HepG2 (cell line): ENCODE results near the gene ATG4B. TPM values are rescaled to one million over a fixed set of nuclear protein-coding genes. Genes with fewer than 3 reads are reported as not detected.

ENCODE experiments used
- ETV5 ChIP-seq: IDR thresholded peaks from 2 replicates; pipeline ENCODE4 v1.6.1; 2018; ENCODE audit warnings: missing biosample characterization, missing genetic modification reagents, inconsistent platforms, borderline replicate concordance
- FOXM1 ChIP-seq: sonication (generic); formaldehyde crosslinking; IDR thresholded peaks from 2 replicates; pipeline ENCODE4 v1.5.0; 2020; ENCODE audit warnings: missing genetic modification reagents
- GLMP ChIP-seq: sonication (generic); formaldehyde crosslinking; IDR thresholded peaks from 2 replicates; pipeline ENCODE4 v1.9.0; 2021; ENCODE audit warnings: missing genetic modification reagents, mild to moderate bottlenecking, borderline replicate concordance
- HDAC1 ChIP-seq: sonication (generic); formaldehyde crosslinking; IDR thresholded peaks from 2 replicates; pipeline ENCODE4 v1.5.1; 2020; ENCODE audit warnings: mild to moderate bottlenecking, missing genetic modification reagents
- HMG20B ChIP-seq: conservative IDR thresholded peaks from 2 replicates; pipeline ENCODE4 v1.6.1; 2016; ENCODE audit warnings: missing genetic modification reagents, missing compliant biosample characterization
- HNRNPUL1 ChIP-seq: fragments of 200-400 bp; formaldehyde crosslinking; IDR thresholded peaks from 2 replicates; pipeline ENCODE4 v1.6.1; 2017; ENCODE audit warnings: low read depth, mild to moderate bottlenecking, low read length, moderate library complexity
- ISX ChIP-seq: sonication (generic); formaldehyde crosslinking; conservative IDR thresholded peaks from 2 replicates; pipeline ENCODE4 v1.5.0; 2020; ENCODE audit warnings: missing genetic modification reagents
- KDM5A ChIP-seq: fragments of 200-600 bp; sonication (generic); IDR thresholded peaks from 2 replicates; pipeline ENCODE4 v1.7.0; 2018; ENCODE audit warnings: antibody characterized with exemption, mild to moderate bottlenecking, low read length, borderline replicate concordance
- KLF15 ChIP-seq: sonication (generic); formaldehyde crosslinking; IDR thresholded peaks from 2 replicates; pipeline ENCODE4 v1.8.1; 2023; ENCODE audit warnings: borderline replicate concordance, mild to moderate bottlenecking, inconsistent platforms, missing genetic modification reagents, mixed read lengths
- KLF6 ChIP-seq: IDR thresholded peaks from 2 replicates; pipeline ENCODE4 v1.8.0; 2016; ENCODE audit warnings: missing biosample characterization, missing genetic modification reagents
- MIER3 ChIP-seq: IDR thresholded peaks from 2 replicates; pipeline ENCODE4 v1.6.1; 2016; ENCODE audit warnings: missing compliant biosample characterization, borderline replicate concordance
- NFE2L1 ChIP-seq: sonication (generic); formaldehyde crosslinking; IDR thresholded peaks from 2 replicates; pipeline ENCODE4 v1.4.0; 2020; ENCODE audit warnings: missing genetic modification reagents, mild to moderate bottlenecking, borderline replicate concordance
- RFX5 ChIP-seq: IDR thresholded peaks from 2 replicates; pipeline ENCODE4 v1.6.1; 2011; ENCODE audit warnings: low read depth, low read length, improper control_type of control experiment
- ZBTB3 ChIP-seq: sonication (generic); formaldehyde crosslinking; IDR thresholded peaks from 2 replicates; pipeline ENCODE4 v1.4.0; 2020; ENCODE audit warnings: low read depth, mild to moderate bottlenecking, moderate library complexity, missing genetic modification reagents, borderline replicate concordance
- ZNF101 ChIP-seq: sonication (generic); formaldehyde crosslinking; IDR thresholded peaks from 2 replicates; pipeline ENCODE4 v1.4.0; 2020; ENCODE audit warnings: mild to moderate bottlenecking, low read depth, missing genetic modification reagents, borderline replicate concordance
- ZNF12 ChIP-seq: sonication (generic); formaldehyde crosslinking; IDR thresholded peaks from 2 replicates; pipeline ENCODE4 v1.5.0; 2020; ENCODE audit warnings: missing genetic modification reagents
- ZNF225 ChIP-seq: sonication (generic); formaldehyde crosslinking; IDR thresholded peaks from 2 replicates; pipeline ENCODE4 v1.4.0; 2020; ENCODE audit warnings: mild to moderate bottlenecking, missing genetic modification reagents
- ZNF235 ChIP-seq: sonication (generic); formaldehyde crosslinking; IDR thresholded peaks from 2 replicates; pipeline ENCODE4 v1.8.1; 2023; ENCODE audit warnings: mild to moderate bottlenecking, missing genetic modification reagents, borderline replicate concordance
- ZNF354B ChIP-seq: sonication (generic); formaldehyde crosslinking; IDR thresholded peaks from 2 replicates; pipeline ENCODE4 v1.8.0; 2022; ENCODE audit warnings: mild to moderate bottlenecking, missing genetic modification reagents
- ZNF616 ChIP-seq: sonication (generic); formaldehyde crosslinking; IDR thresholded peaks from 2 replicates; pipeline ENCODE4 v1.5.0; 2020; ENCODE audit warnings: low read depth, mild to moderate bottlenecking, missing genetic modification reagents
- ZNF839 ChIP-seq: sonication (generic); formaldehyde crosslinking; IDR thresholded peaks from 2 replicates; pipeline ENCODE4 v1.4.0; 2020; ENCODE audit warnings: missing genetic modification reagents, mild to moderate bottlenecking, borderline replicate concordance
- ZSCAN12 ChIP-seq: sonication (generic); formaldehyde crosslinking; IDR thresholded peaks from 2 replicates; pipeline ENCODE4 v1.9.0; 2021; ENCODE audit warnings: mild to moderate bottlenecking, missing genetic modification reagents
- polyA plus RNA-seq, 8 experiments: library from polyadenylated mRNA; depleted of rRNA in 3 of 8; stranded (reverse) in 7 of 8; unstranded in 1 of 8; fragments of >200 nt; fragmentation: Illumina TruSeq in 4 of 8; extraction: Trizol in 4 of 8; gene quantifications; 2 replicates each; pipeline versions ENCODE4 v1.2.1 to v1.2.3, GENCODE V29; 2011 to 2016; ENCODE audit warnings: low read depth in 4 of 8, missing spikeins in 1 of 8, mixed read lengths in 1 of 8; ENCODE audit not compliant: insufficient read depth in 1 of 8
- total RNA-seq, 5 experiments: library from RNA; depleted of rRNA; stranded (reverse); fragments of >200 nt; fragmentation: Illumina TruSeq; extraction: Trizol; gene quantifications; 2 replicates each; pipeline ENCODE4 v1.2.3, GENCODE V29; 2016; ENCODE audit warnings: low read depth in 1 of 5
- TF ChIP-seq, protein P1 (sequence below): sonication (generic); formaldehyde crosslinking; IDR thresholded peaks from 2 replicates; pipeline ENCODE4 v1.8.0; 2022; ENCODE audit warnings: missing genetic modification reagents, mild to moderate bottlenecking, borderline replicate concordance
- TF ChIP-seq, protein P2 (sequence below): IDR thresholded peaks from 2 replicates; pipeline ENCODE4 v1.6.1; 2016; ENCODE audit warnings: missing biosample characterization, missing genetic modification reagents, low read depth
- TF ChIP-seq, protein P3 (sequence below): sonication (generic); formaldehyde crosslinking; IDR thresholded peaks from 2 replicates; pipeline ENCODE4 v1.9.0; 2021; ENCODE audit warnings: missing genetic modification reagents, mild to moderate bottlenecking, borderline replicate concordance

The ATG4B gene
- total and polyA plus RNA-seq, 2 of the 13 experiments (the other 11 are each of a cell fraction or from before 2014, with no cell fraction given) = 95.5 to 239 TPM

DNA sequence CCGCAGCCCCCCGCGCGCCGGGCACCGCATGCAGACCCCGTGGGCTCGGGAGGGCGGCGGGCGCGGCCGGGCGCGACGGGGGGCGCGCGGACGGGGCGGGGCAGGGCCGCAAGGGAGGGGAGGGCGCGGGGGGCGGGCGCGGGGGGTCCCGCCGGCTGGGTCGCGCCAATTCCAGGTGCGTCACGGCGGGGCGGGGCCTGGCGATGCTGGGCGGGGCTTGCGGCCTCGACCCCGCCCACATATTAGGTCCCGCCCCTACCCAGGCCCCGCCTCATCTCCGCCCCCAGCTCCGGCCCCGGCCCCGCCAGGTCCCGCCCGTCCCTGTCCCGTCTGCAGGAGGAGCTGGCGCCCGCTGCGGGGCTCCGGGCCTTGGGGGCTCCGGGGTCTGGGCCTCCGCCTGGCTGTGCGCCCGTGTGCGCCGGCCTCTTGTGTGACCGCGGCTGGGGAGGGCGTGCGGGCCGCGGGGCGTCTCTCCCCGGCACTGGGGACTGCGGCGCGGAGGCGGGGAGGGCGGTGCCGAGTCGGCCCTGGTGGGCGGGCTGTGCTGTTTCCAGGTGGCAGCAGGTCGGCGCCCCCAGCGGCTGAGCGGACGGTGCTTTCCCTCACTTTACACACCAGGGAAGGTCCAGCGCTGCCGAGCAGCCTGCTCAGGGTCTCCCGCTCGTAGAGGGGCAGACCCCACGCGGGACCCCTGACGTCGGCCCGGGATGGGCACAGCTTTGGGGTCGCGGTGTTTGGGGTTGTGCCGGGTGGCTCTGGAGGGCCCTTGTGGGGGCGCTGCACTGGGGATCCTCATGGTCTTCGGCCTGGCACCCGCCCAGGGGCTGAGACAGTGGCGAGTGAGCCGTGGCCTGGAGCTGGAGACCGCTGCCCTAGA, 64.9 kb downstream of the ATG4B start (continued):
- no peak for TF ChIP-seq KLF15 (CRISPR knock-in tag)
- TF ChIP-seq HDAC1 (CRISPR knock-in tag) = peak; percentile 90
- TF ChIP-seq KLF6 (CRISPR knock-in tag) = peak; percentile 46; the same call in 1 of the 2 replicates
- TF ChIP-seq ZNF839 (CRISPR knock-in tag) = no peak
- TF ChIP-seq ZNF235 (CRISPR knock-in tag) = no peak
- peak; percentile 65; the same call in 1 of the 2 replicates for TF ChIP-seq KDM5A
- peak; percentile 54 for TF ChIP-seq RFX5
- TF ChIP-seq, protein P1, sequence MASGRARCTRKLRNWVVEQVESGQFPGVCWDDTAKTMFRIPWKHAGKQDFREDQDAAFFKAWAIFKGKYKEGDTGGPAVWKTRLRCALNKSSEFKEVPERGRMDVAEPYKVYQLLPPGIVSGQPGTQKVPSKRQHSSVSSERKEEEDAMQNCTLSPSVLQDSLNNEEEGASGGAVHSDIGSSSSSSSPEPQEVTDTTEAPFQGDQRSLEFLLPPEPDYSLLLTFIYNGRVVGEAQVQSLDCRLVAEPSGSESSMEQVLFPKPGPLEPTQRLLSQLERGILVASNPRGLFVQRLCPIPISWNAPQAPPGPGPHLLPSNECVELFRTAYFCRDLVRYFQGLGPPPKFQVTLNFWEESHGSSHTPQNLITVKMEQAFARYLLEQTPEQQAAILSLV (CRISPR knock-in tag) = peak; percentile 74; the same call in 1 of the 2 replicates
- no peak for TF ChIP-seq HNRNPUL1
- TF ChIP-seq, protein P2, sequence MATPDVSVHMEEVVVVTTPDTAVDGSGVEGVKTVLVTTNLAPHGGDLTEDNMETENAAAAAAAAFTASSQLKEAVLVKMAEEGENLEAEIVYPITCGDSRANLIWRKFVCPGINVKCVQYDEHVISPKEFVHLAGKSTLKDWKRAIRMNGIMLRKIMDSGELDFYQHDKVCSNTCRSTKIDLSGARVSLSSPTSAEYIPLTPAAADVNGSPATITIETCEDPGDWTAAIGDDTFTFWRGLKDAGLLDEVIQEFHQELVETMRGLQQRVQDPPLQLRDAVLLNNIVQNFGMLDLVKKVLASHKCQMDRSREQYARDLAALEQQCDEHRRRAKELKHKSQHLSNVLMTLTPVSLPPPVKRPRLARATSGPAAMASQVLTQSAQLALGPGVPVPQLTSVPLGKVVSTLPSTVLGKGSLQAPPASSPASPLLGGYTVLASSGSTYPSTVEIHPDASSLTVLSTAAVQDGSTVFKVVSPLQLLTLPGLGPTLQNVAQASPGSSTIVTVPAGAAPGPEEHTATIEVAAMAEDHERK = no peak
- no peak for TF ChIP-seq ZNF354B (CRISPR knock-in tag)
- no peak for TF ChIP-seq GLMP (CRISPR knock-in tag)
- no peak for TF ChIP-seq NFE2L1 (CRISPR knock-in tag)
- 0 out of 2 replicates have a peak, but pooled peaks have one; percentile 12 for TF ChIP-seq ETV5 (CRISPR knock-in tag)
- peak; percentile 32; the same call in 1 of the 2 replicates for TF ChIP-seq MIER3 (CRISPR knock-in tag)
- no peak for TF ChIP-seq ZNF616 (CRISPR knock-in tag)
- TF ChIP-seq FOXM1 (CRISPR knock-in tag) = no peak
- TF ChIP-seq ZNF225 (CRISPR knock-in tag) = no peak
- TF ChIP-seq ZNF101 (CRISPR knock-in tag) = no peak
- TF ChIP-seq HMG20B (CRISPR knock-in tag) = no peak
- no peak for TF ChIP-seq ZSCAN12
- TF ChIP-seq, protein P3, sequence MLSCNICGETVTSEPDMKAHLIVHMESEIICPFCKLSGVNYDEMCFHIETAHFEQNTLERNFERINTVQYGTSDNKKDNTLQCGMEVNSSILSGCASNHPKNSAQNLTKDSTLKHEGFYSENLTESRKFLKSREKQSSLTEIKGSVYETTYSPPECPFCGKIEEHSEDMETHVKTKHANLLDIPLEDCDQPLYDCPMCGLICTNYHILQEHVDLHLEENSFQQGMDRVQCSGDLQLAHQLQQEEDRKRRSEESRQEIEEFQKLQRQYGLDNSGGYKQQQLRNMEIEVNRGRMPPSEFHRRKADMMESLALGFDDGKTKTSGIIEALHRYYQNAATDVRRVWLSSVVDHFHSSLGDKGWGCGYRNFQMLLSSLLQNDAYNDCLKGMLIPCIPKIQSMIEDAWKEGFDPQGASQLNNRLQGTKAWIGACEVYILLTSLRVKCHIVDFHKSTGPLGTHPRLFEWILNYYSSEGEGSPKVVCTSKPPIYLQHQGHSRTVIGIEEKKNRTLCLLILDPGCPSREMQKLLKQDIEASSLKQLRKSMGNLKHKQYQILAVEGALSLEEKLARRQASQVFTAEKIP (CRISPR knock-in tag) = no peak
- TF ChIP-seq ZBTB3 (CRISPR knock-in tag) = no peak
- TF ChIP-seq ISX = no peak
- no peak for TF ChIP-seq ZNF12 (CRISPR knock-in tag)
